ENCODE measurements around the gene TANK.
A peak's percentile ranks its signal among the peaks of the same experiment; 100 is the strongest.
"Not testable (repeated sequence)": the region's sequence is repeated elsewhere in the genome, so short reads cannot be mapped to it uniquely, and the experiment has no call there.

TANK gene

GRCh38 chr2:161169335-161169734 is 9.1 kb downstream of the TANK start:
- no peak for DNase-seq (ENCODE audit: low spot score)

GRCh38 chr2:161170377-161170776 is 10.1 kb downstream of the TANK start:
- DNase-seq (ENCODE audit: low spot score), result no peak

GRCh38 chr2:161170958-161171932 is 11.0 kb downstream of the TANK start:
- no peak for DNase-seq (ENCODE audit: low spot score)

GRCh38 chr2:161172901-161173540 is 12.8 kb downstream of the TANK start:
- no peak for DNase-seq (ENCODE audit: low spot score)

GRCh38 chr2:161173541-161174194 is 13.4 kb downstream of the TANK start:
- DNase-seq (ENCODE audit: low spot score), result no peak

GRCh38 chr2:161177969-161178368 is 17.7 kb downstream of the TANK start:
- no peak for DNase-seq (ENCODE audit: low spot score)

GRCh38 chr2:161178756-161179155 is 18.5 kb downstream of the TANK start:
- DNase-seq (ENCODE audit: low spot score), result no peak

- DNase-seq (ENCODE audit: low spot score), result no peak
Observed at GRCh38 chr2:161190050-161190449, 29.8 kb downstream of the TANK start.

GRCh38 chr2:161195602-161196001 is 35.4 kb downstream of the TANK start:
- DNase-seq (ENCODE audit: low spot score), result not testable (repeated sequence)

- DNase-seq (ENCODE audit: low spot score), result peak; percentile 19
Observed at GRCh38 chr2:161199912-161200701, 39.9 kb downstream of the TANK start.

- DNase-seq (ENCODE audit: low spot score), result no peak
Observed at GRCh38 chr2:161204846-161205245, 44.6 kb downstream of the TANK start.

GRCh38 chr2:161206471-161207032 is 46.3 kb downstream of the TANK start:
- DNase-seq (ENCODE audit: low spot score), result no peak

- no peak for DNase-seq (ENCODE audit: low spot score)
Observed at GRCh38 chr2:161207941-161208340, 47.7 kb downstream of the TANK start.

GRCh38 chr2:161208527-161209139 is 48.4 kb downstream of the TANK start:
- no peak for DNase-seq (ENCODE audit: low spot score)

GRCh38 chr2:161209902-161210301 is 49.7 kb downstream of the TANK start:
- no peak for DNase-seq (ENCODE audit: low spot score)

GRCh38 chr2:161217597-161218185 is 57.5 kb downstream of the TANK start:
- DNase-seq (ENCODE audit: low spot score), result no peak

GRCh38 chr2:161219211-161219610 is 59.0 kb downstream of the TANK start:
- no peak for DNase-seq (ENCODE audit: low spot score)

- peak; percentile 62 for DNase-seq (ENCODE audit: low spot score)
Observed at GRCh38 chr2:161223139-161223732, 63.0 kb downstream of the TANK start.

GRCh38 chr2:161228511-161229240 is 68.4 kb downstream of the TANK start:
- DNase-seq (ENCODE audit: low spot score), result no peak

- no peak for DNase-seq (ENCODE audit: low spot score)
Observed at GRCh38 chr2:161230959-161231358, 70.7 kb downstream of the TANK start.
